GM21390 (cell line): ENCODE measurements around the gene CD300LD.
"Not testable (repeated sequence)": the region's sequence is repeated elsewhere in the genome, so short reads cannot be mapped to it uniquely, and the experiment has no call there.

ENCODE experiments used
- ATAC-seq: cut with Tn5 transposase; IDR thresholded peaks from one replicate; pipeline ENCODE4 v1.9.1; 2021; ENCODE audit not compliant: unreplicated experiment

The CD300LD gene

DNA sequence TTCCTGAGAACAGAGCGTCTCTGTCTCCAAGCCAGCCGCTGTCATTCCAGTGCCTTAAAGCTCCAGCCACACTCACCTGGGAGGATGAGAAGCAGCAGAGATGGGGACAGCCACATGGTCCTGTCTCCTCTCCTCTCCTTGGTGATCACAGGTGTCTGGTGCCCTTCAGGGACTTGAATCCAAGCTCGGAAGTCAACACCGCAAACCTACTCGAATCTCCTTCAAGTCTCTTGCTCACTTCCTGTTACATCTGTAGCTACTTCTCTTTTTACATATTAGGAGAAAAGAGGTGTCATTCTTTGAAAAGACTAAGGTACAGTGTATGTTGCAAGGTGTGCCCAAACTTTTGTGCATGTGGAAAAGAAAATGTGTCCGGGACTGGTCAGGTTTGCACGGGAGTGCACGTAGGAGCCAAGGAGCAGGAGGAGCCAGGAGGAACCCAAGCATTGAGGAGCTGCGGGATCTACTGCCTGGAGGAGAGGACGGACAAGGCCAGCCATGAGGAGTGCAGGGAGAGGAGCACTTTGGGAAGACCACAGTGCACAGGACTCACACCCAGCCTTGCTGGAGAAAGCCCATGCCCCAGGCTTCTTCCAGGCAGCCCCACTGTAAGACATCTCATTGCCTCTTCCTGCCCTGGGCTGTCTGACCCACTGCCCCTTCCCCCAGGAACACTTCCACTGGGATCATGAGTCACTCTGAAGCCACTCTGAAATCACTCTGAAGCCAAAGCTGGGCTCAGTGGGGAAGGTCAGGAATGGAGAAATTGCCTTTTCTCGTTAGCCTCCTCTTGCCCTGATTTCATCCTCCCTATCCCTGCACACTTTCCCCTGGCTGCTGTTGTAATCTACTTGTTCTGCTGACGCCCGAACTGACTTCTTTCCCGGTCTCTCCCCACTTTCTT is at the start of gene CD300LD:
Gene CD300LD (minus strand): TSS at position 197 of the 904 bp plus-strand sequence. CDS start 81 bp downstream, at position 116.
- no peak for ATAC-seq

DNA sequence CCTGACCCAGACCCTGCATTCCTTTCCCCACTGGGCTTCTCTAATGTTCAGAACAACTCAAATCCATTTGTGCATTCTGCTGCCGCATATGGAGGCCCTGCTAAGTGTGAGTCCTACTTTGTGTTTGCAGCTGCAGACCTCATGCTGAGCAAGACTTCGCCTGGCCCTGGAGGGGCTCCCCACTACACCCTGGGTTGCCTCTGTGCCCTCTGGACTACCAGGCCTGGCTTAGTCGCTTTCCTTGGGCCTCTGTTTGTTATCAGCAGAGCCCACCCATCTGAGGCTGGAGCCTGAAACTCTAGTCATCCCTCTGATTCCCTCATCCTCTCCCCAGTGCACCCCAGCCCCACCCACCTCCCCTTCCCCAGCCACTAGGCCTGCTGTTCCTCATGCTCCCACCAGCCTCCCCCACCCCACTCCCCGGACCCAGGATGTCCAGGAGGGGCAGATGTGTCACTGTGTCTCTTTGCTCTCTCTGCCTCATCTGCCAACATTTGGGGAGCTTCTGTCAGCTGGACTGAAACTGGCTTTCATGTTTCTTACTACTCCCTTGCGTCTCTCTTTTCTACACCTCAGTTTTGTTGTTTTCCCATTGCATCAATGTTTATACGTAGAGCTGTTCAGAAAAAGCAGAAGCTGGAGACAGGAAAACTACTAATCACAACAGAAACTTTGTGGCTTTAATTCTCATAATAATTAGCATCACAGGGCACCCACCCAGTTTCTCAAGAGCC is 49.3 kb upstream of the CD300LD start:
- ATAC-seq: no peak

DNA sequence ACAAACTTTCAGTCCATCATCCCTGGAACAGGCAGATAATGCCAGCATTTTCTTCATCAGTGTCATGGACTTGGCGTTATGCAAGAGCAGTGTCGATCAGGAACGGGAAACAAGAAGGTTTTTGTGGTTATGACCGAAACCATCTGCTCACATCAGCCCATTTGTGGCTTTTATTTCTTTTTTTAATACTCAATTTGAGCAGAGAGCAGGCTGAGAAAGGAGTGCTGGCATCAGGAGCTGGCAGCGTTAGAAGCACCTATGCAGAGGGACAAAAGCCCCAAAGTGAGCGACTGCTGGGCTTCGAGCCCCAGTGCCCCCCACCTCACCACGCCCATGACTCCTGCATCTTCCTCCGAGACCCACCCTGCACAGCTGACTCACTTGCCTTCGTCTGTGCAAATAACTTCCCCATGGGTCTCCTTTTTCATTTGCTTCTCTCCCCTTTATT is 47.6 kb upstream of the CD300LD start:
- ATAC-seq: no peak

DNA sequence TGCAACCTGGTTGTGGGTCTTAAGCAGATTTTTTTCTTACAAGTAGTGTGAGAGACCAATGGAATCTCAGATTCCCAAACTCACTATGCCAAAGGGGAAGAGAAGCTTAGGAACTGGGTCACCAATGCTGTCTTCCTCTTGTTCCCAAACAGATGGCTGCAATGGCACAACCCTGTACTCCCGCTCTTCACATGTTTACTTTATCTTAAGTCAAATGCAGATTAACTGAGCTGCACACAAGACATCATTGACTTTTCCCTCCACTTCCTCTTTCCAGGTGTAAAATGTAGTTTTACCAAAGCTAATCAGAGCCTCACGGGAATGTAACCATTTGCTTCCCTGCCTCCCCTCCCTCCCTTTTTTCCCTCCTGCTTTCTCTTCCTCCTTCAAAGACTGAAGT is 45.8 kb upstream of the CD300LD start:
- ATAC-seq: no peak

DNA sequence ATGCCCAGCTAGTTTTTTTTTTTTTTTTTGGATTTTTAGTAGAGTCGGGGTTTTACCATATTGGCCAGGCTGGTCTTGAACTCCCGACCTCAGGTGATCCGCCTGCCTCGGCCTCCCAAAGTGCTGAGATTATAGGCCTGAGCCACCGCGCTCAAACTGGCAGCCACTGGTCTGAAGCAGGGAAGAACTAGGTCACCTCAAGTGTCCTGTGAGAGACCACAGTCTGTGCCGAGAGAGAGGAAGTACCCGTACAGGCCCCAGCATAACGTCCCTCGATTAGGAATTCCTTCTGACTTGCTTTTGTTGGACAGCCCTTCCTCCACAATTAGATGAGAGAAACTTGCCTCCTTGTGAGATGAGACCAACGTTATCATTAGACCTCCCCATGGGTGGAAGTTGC is 45.2 kb upstream of the CD300LD start:
- ATAC-seq: no peak

DNA sequence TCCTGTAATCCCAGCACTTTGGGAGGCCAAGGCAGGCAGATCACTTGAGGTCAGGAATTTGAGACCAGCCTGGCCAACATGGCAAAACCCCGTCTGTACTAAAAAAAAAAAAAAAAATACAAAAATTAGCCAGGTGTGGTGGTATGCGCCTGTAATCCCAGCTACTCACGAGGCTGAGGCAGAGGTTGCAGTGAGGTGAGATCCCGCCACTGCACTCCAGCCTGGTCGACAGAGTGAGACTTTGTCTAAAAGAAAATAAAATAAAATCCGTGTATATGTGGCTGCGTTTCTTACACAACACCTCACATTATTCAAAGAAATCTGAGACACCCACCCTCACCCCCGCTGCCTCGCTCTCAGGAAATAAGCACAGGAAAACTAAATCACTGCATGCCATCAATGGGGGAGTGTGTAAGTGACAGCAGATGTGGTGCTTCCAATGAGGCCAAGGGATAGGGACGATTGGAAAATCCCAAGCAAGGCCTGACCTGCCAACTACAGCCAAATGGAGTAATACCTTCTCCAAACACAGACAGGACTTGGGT is 44.5 kb upstream of the CD300LD start:
- not testable (repeated sequence) for ATAC-seq

DNA sequence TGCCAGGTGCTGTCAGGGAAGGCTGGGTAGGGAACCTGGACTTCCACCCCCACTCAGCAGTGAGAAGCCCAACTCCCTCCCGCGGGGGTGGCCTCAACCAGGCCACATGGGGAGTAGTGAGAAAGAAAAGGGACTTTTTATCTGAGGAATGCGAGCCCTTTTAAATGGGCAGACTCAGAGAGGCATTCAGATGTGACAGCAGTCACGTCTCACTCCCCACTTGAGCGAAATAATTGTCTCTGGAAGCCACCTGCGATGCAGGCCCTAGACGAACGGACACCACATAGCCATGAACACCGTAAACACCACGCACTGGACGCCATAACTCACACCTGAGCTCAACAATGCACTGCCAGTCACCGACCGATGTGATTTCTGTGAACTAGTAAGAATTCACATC is 43.3 kb upstream of the CD300LD start:
- no peak for ATAC-seq

DNA sequence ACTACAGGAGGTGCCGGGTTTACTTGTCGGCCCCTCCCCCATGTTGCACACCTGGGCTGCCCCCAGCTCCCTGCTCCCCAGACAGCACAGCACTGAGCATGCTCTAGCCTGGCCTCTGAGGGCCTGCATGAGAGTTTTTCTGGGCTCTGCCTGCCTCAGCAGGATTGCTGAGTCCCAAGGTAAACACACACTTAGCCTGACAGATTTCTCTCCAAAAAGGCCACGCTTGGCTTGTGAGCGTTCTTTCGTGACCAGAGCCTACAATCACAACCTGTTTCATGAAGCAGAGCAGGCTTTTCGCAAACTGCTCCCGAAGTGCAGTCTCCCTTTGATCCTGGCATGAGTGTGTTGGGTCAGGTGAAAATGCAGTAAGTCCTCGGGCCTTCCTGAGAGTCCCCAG is 41.2 kb upstream of the CD300LD start:
- ATAC-seq: no peak

DNA sequence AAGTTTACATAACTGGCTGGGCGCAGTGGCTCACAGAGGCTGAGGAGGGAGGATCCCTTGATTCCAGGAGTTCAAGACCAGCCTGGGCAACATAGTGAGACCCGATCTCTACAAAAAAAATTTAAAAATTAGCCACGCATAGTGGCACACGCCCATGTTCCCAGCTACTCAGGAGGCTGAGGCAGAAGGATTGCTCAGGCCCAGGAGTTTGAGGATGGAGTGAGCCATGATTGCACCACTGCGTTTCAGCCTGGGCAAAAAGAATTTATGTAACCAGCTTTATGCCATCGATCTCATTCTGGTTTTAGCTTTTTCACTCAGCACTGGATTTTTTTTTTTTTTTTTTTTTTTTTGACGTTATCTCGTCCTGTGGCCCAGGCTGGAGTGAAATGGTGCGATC is 40.5 kb upstream of the CD300LD start:
- no peak for ATAC-seq

DNA sequence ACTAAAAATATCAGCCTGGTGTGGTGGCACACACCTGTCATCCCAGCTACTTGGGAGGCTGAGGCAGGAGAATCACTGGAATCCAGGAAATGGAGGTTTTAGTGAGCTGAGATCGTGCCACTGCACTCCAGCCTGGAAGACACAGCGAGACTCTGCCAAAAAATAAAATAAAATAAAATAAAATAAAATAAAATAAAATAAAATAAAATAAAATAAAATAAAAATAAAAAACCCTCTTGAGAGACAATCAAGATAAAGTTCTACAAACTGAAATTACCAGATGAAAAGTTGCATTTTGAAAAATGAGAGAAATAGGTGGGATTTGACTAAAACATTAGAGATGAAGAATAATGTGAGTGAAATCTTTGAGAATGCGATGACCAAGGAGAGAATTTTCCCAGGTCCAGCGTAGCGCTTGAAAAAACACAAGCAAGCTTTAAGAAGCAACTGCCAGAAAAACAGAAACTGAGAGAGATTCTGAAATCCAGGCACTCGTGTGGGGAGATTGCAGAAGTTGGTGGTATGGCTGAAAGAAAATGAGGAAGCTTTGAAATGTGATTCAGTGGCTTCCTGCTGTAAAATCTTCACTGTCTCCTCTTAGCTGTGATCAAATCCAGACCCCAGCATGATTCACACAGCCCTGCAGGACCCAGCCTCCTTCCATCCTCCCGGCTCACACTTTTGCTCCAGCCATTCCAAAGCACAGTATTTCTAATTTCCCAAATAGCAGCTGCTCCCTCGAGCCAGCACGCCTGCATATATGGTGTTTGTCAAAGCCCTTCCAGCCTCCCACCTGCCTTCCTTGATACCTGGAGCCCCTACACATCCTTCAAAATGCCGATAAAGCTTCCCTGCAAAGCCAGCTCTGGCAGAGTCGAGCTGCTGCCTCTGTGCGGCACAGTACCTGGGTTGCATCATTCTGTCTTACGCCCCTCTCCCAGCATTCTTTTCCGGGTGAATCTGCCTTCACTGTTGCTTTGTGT is 39.7 kb upstream of the CD300LD start:
- no peak for ATAC-seq

DNA sequence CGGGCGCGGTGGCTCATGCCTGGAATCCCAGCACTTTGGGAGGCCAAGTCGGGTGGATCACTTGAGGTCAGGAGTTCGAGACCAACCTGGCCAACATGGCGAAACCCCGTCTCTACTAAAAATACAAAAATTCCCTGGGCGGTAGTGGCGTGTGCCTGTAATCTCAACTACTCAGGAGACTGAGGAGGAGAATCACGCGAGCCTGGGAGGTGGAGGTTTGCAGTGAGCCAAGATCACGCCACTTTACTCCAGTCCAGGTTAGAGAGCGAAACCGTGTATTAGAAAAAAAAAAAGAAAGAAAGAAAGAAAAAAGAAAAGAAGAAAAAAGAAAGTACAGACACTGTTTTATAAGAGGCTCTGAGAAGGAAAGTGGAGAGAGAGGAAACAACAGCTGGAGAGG is 38.2 kb upstream of the CD300LD start:
- ATAC-seq: not testable (repeated sequence)

DNA sequence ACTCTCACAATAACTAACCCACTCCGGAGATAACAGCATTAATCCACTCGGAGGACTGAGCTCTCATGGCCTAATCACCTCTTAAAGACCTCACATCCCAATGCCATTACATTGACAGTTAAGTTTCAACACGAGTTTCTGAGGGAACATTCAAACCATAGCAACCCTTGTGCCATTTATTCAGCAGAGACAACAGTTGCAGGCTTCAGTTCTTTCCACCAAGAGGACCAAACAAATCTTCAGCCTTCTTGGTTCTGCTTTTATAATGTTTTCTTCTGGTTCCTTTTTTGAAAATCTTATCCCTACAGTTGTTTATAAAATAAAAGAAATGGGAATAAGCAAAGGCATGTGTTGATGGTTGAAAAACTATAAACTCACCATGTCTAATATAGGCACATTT is 33.6 kb upstream of the CD300LD start:
- ATAC-seq: no peak

DNA sequence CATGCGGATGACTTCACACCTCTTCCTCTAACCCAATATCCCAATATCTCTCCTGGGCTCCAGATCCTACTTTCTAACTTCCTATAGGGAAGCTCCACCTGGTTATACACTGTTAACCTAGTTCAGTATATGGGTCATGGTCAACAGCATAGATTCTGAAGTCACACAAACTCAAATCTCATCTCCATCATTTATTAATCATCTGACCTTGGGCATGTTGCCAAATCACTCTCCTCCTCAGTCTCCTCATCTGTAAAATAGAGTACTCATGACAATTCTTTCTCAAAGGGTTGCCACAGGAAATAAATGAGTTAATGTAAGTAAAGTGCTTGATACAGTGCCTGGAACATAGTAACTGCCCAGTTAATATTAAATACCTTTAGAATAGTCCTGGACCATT is 32.0 kb upstream of the CD300LD start:
- no peak for ATAC-seq

DNA sequence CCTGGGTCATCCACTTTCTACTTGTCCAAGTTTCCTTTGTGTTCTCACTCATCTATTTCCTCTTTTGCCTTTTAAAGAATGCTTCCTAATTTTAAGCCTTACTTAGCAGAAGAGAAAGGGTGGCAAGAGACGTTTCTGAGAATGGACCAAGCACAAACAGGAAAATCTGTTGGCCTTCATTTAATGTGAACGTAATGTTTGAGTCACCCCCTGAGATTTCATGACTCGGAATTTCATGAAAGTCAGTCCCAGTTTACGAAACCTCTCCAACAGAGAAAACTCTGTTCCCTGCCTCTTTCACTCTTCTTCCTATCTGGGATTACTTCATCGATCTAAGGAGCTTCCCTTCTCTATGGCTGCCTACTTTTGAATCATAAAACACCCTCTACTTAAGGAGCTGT is 31.6 kb upstream of the CD300LD start, which contains the start of gene CD300E:
Gene CD300E (minus strand): TSS at position 46 of the 401 bp plus-strand sequence. CDS start 117 bp downstream, outside the sequence.
- no peak for ATAC-seq

DNA sequence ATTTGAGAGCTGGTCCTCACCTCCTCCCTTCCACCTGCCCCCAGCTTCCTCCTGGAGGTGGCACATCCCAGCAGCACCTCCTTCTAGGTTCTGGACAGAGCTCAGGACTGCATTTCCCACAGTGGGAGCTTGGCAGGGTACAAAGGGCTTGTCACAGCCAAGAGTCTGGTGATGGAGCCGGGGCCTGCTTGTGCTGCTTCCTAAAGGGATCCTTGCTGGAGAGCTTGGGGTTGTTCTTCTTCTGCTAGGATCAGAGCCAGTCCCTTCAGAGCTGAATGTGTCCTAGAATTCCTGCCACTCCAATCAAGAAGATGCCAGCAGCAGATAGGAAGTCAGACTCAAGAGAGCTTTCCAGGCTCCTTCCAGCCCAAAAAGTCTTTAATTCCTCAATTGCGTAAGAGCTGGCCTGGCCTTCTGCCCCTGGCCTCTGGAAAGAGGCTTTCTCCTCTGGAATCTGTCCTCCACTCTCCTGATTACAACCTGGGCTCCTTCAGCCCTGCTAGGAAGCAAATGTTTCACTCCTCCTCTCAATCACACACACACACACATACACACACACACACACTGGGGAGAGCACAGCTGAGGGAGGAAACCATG is 27.1 kb upstream of the CD300LD start:
- no peak for ATAC-seq

DNA sequence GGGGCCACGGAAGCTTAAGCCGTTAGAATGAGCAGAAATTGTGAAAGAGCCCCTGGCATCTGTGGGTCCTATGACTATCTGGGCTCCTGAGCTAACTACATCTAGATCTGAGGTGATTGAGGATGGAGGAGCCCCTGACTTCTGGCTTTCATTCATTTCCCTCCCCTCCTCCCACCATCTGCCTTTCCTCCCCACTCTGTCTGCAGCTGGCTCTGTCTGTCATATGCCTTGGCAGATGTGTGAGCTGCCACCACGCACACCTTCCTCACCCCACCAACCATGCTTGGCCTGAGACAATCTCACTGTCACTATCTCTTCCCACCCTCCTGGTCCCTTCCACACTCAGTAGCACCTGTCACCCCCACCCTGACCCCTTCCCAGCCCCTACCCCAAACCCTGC is 26.4 kb upstream of the CD300LD start:
- no peak for ATAC-seq

DNA sequence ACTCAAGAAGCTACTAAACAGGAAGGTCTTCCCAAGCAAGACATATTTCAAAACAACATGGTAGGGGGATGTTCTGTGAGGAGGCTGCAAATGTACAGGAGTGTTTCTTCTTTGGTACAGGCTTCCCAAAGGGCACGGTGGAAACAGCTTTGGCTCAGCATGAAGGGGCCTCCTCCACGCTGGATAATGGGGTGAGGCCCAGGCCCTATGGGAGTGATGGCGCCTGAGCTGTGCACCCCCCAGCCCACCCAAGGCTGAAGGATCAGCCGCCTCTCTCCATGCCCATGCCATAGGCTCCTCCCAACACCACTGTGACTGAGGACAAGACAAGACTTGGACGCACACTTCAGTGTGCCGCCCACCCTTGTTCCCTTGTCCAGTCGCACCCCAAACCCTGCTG is 24.6 kb upstream of the CD300LD start:
- no peak for ATAC-seq

DNA sequence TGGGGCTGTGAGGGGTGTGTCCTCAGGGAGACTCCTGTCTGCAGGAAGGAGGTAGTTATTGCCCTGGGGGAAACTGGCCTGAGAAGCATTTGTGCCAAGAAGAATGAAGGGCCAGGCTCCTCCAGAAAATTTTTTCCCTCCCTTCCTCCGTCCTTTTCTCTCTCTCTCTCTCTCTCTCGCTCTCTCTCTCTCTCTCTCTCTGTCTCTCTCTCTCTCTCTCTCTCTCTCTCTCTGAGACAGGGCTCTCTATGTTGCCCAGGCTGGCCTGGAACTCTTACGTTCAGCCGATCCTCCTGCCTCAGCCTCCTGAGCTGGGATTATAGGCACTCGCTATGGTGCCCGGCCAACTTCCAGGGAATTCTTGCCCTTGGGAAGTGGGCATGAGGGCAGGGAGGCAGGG is 20.0 kb upstream of the CD300LD start:
- no peak for ATAC-seq

DNA sequence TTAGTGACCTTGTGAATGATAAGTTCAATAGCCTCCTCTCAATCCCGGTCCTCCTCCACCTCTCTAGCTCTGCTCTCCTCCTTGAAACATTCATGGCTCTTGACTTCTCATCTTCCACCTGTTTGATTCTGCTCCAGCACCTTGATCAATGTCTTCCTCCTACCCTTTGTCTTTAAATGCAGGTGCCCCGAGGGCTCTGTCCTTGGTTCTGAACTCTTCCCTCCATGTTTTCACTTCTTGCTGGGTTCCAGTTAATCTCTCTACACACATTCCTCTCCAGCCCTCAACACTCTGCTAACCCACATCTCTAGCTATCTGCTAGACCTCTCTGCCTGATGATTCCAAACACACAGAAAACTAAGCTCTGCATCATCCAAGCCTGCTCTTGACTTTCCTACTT is 18.0 kb upstream of the CD300LD start:
- no peak for ATAC-seq

DNA sequence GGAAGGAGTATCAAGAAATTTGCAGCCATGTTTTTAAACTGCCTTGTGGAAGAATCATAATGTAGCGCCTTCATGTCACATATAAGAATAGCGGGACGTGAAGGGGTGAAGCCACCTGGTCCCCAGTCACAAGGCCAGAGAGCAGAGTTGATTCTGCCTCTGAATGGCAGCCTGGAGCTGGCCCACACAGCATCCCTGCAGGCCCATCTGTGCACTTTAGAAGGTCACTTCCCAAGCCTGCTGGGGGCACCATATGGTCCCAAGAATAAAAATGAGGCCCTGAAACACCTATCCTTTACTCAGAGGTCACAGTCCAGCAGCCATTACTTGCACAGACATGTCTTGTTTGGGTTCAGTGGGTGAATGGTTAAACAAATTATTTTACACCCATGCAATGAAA is 16.4 kb upstream of the CD300LD start:
- ATAC-seq: no peak
